CD8-positive, alpha-beta memory T cell (primary cell): ENCODE results near the gene MSI2. TPM values are rescaled to one million over a fixed set of nuclear protein-coding genes. Genes with fewer than 3 reads are reported as not detected.

Experiments used
- CTCF ChIA-PET: fragments of 350-600 bp; sonication (Branson Sonifier 250); formaldehyde crosslinking; loops from one replicate; lab custom pipeline; 2021; ENCODE audit warnings: antibody characterized with exemption; lab: Charles Lee
- POLR2A ChIA-PET: fragments of 350-600 bp; sonication (Branson Sonifier 250); formaldehyde crosslinking; loops from one replicate; lab custom pipeline; 2021; ENCODE audit warnings: antibody characterized with exemption; lab: Charles Lee
- DNase-seq, 5 donors: peaks; one replicate each; pipeline versions ENCODE4 v3.0.0 to v3.0.0-alpha.2; 2020 to 2022; ENCODE audit warnings: mixed read lengths in 1 of 5
- H3K27ac ChIP-seq: one replicate; pipeline ENCODE4 v1.7.0; 2013; ENCODE audit warnings: low read depth, mild to moderate bottlenecking, low read length, moderate library complexity
- H3K27me3 ChIP-seq: 2 replicates; pipeline ENCODE4 v1.7.0; 2013; ENCODE audit warnings: low read length, mild to moderate bottlenecking; ENCODE audit not compliant: insufficient read depth, poor library complexity, severe bottlenecking
- H3K36me3 ChIP-seq: 2 replicates; pipeline ENCODE4 v1.7.0; 2013; ENCODE audit warnings: mild to moderate bottlenecking, low read length, moderate library complexity; ENCODE audit not compliant: insufficient read depth
- H3K4me1 ChIP-seq: 2 replicates; pipeline ENCODE4 v1.7.0; 2013; ENCODE audit warnings: mild to moderate bottlenecking, low read length, moderate library complexity; ENCODE audit not compliant: insufficient read depth
- H3K4me3 ChIP-seq: 2 replicates; pipeline ENCODE4 v1.7.0; 2013; ENCODE audit warnings: mild to moderate bottlenecking, low read length
- H3K9me3 ChIP-seq: 2 replicates; pipeline ENCODE4 v1.7.0; 2013; ENCODE audit warnings: mild to moderate bottlenecking, low read length
- H3K27ac Mint-ChIP-seq, 8 donors: one replicate each; pipeline ENCODE4 v1.8.0; 2020 to 2021; ENCODE audit warnings: mixed read lengths in 8 of 8, mild to moderate bottlenecking in 6 of 8, inconsistent platforms in 3 of 8, moderate library complexity in 3 of 8
- H3K27me3 Mint-ChIP-seq, 2 donors: one replicate each; pipeline ENCODE4 v1.8.0; 2020 to 2021; ENCODE audit warnings: mixed read lengths in 2 of 2, mild to moderate bottlenecking in 1 of 2, moderate library complexity in 1 of 2
- H3K36me3 Mint-ChIP-seq, 3 donors: one replicate each; pipeline ENCODE4 v1.8.0; 2020 to 2021; ENCODE audit warnings: mixed read lengths in 3 of 3, inconsistent platforms in 1 of 3, mild to moderate bottlenecking in 1 of 3
- H3K4me1 Mint-ChIP-seq, 3 donors: one replicate each; pipeline ENCODE4 v1.8.0; 2020 to 2021; ENCODE audit warnings: mixed read lengths in 3 of 3, inconsistent platforms in 1 of 3, mild to moderate bottlenecking in 1 of 3
- H3K4me3 Mint-ChIP-seq, 7 donors: one replicate each; pipeline ENCODE4 v1.8.0; 2020 to 2021; ENCODE audit warnings: mixed read lengths in 7 of 7, mild to moderate bottlenecking in 6 of 7, moderate library complexity in 4 of 7, inconsistent platforms in 2 of 7
- H3K9me3 Mint-ChIP-seq, 5 donors: one replicate each; pipeline ENCODE4 v1.8.0; 2020 to 2022; ENCODE audit warnings: mixed read lengths in 5 of 5, mild to moderate bottlenecking in 3 of 5, moderate library complexity in 2 of 5, inconsistent platforms in 1 of 5
- polyA plus RNA-seq: library from polyadenylated mRNA; unstranded; fragments of 300-500 nt; fragmentation: Illumina TruSeq; gene quantifications from one replicate; pipeline ENCODE4 v1.2.3, GENCODE V29; 2021
- total RNA-seq, 2 experiments: library from RNA; stranded (reverse); gene quantifications; one replicate each; pipeline ENCODE4 v1.2.3, GENCODE V29; 2021

MSI2 gene
- total and polyA plus RNA-seq, 3 experiments from 2014 or later = 2.3 to 58.0 (median 57.1) TPM

DNA sequence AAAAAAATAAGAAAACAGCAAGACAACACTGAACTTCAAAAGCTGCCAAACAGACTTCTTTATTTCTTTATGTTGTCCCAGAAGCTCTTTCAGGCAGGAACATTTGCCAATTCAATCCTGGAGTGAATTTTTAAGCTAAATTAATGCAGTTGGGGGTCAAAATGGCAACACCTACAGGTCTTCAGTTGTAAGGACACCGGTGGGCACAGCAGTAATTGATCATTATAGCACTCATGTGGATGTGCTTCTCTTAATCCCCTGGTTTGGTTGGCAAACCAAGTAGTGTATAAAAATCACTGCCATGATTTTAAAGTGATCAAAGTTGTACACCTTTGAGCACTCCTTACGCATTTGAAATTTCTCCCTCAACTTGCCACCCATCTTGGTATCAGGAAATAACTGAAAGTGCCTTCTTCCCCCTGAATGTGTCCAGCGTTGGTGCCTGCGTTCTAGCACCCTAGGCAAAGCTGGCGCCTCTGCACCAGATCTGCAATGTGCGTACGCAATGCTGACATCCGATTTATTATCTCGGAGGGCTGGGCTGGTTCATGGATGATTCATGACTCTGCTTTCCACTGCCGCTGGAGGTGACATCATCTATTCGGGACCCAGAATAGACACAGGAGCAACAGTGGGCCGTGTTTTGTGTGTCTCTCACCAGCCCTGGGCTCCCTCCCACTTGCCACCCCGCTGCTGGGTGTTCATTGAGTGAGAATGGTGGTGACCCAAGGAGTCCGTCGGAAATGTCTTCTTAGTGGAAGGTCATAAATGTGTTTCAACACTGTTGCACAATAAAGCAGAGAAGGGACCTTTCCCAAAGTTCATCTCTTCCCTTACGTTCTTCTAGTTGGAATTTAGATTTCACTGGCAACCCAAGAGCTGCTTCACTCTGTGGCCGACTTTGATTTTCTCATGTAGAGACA lies 285.4 kb downstream of the MSI2 start:
- peak overlapping the region in 1 of 8 donors; percentile 55 for H3K27ac Mint-ChIP-seq
- H3K4me1 Mint-ChIP-seq = peaks cover 29 to 37% (median 33%) of the 10 kb centered on the region in 3 donors
- peaks cover 0 to 3% (median 0%) of the 10 kb centered on the region in 3 donors for H3K36me3 Mint-ChIP-seq
- H3K4me3 Mint-ChIP-seq = no peak overlapping the region
- H3K4me3 ChIP-seq = no peak overlapping the region
- H3K9me3 ChIP-seq = no peaks in the 10 kb centered on the region
- peaks cover 4% of the 10 kb centered on the region for H3K4me1 ChIP-seq
- H3K27me3 ChIP-seq = no peaks in the 10 kb centered on the region
- no peaks in the 10 kb centered on the region for H3K27me3 Mint-ChIP-seq
- H3K9me3 Mint-ChIP-seq = no peaks in the 10 kb centered on the region
- POLR2A ChIA-PET = no interaction called here
- H3K36me3 ChIP-seq = no peaks in the 10 kb centered on the region
- H3K27ac ChIP-seq = no peak overlapping the region
- no peak for DNase-seq
- CTCF ChIA-PET = no interaction called here

DNA sequence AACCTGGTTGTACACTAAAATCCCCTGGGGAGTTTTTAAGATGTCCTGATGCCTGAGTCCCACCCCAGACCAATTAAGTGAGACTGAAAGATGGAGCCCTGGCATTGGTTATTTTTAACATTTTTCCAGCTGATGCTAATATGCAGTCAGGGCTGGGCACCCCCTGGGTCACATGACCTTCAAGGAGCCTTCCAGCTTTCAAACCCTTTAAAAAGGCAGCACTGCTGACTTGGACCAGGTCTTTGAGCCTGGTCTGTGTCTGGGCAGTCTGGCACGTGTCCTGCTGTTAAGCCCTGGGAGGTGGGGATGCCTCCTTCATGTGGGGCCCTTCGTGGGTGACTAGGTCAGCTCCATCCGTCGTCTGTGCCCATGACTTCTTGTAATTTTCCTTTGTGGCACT lies 286.2 kb downstream of the MSI2 start:
- CTCF ChIA-PET = interaction anchor here (1.8 kb wide), 1 partner anchor 10 kb away, joined by 4 read pairs; no protein-coding TSS in a partner anchor
- no peaks in the 10 kb centered on the region for H3K9me3 Mint-ChIP-seq
- peak overlapping the region in 1 of 8 donors; percentile 22 for H3K27ac Mint-ChIP-seq
- H3K4me1 Mint-ChIP-seq = peaks cover 34 to 37% (median 34%) of the 10 kb centered on the region in 3 donors
- H3K27me3 ChIP-seq = no peaks in the 10 kb centered on the region
- H3K36me3 Mint-ChIP-seq = peaks cover 0 to 3% (median 0%) of the 10 kb centered on the region in 3 donors
- no peaks in the 10 kb centered on the region for H3K4me1 ChIP-seq
- DNase-seq = no peak
- H3K27ac ChIP-seq = no peak overlapping the region
- no peaks in the 10 kb centered on the region for H3K27me3 Mint-ChIP-seq
- H3K4me3 Mint-ChIP-seq = no peak overlapping the region
- H3K36me3 ChIP-seq = no peaks in the 10 kb centered on the region
- H3K9me3 ChIP-seq = no peaks in the 10 kb centered on the region
- H3K4me3 ChIP-seq = no peak overlapping the region
- POLR2A ChIA-PET = no interaction called here

DNA sequence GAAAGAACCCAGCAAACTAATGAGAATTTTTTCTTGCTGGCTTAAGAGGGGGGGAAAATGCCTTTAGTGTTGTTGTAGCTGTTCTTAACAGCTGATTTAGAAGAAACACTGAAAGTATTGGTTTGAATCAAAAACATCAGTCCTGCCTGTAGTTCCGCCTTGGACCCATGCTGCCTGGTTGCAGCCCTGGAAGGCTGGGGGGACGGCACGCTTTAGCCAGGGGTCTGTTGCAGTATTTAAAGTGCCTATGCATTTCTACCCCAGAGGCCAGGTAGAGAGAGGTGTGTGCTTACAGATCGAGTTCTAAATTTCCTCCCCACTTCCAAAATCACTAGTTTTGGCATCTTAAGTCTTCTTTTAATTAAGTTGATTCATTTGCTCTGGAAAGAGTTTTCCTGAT lies 286.9 kb downstream of the MSI2 start:
- peak overlapping the region in 1 of 8 donors; percentile 54 for H3K27ac Mint-ChIP-seq
- Histone ChIP-seq H3K4me3 (no peak overlapping the region), H3K27me3 (no peaks in the 10 kb centered on the region), H3K4me1 (no peaks in the 10 kb centered on the region), H3K27ac (no peak overlapping the region), H3K36me3 (no peaks in the 10 kb centered on the region), H3K9me3 (no peaks in the 10 kb centered on the region)
- ChIA-PET POLR2A (no interaction called here), CTCF (interaction anchor here (1.8 kb wide), 1 partner anchor 11 kb away, joined by 4 read pairs; no protein-coding TSS in a partner anchor)
- H3K4me3 Mint-ChIP-seq = no peak overlapping the region
- peaks cover 0 to 3% (median 0%) of the 10 kb centered on the region in 3 donors for H3K36me3 Mint-ChIP-seq
- no peak for DNase-seq
- no peaks in the 10 kb centered on the region for H3K9me3 Mint-ChIP-seq
- H3K4me1 Mint-ChIP-seq = peaks cover 31 to 36% (median 32%) of the 10 kb centered on the region in 3 donors
- no peaks in the 10 kb centered on the region for H3K27me3 Mint-ChIP-seq

DNA sequence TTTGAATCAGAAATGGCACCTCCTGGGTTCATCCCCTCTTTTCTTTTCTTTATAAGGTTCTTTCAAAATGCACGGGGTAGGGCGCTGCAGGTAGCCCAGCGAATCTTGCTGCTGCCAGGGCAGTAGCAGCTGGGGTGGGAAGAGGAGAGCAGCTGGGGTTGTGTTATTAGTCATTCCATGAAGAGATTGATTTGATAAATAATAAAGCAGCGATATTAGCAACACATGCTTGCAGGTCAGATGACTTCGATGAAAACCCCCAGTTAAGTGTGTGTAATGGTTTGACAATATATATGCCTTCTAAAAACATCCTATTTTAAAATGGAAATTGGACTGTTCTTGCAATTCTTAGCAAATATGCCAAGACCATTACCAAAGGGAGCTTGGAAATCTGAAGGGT lies 288.1 kb downstream of the MSI2 start:
- H3K9me3 ChIP-seq = no peaks in the 10 kb centered on the region
- peaks cover 0 to 3% (median 1%) of the 10 kb centered on the region in 3 donors for H3K36me3 Mint-ChIP-seq
- no peaks in the 10 kb centered on the region for H3K36me3 ChIP-seq
- H3K27ac Mint-ChIP-seq = no peak overlapping the region
- no peaks in the 10 kb centered on the region for H3K27me3 ChIP-seq
- H3K4me3 Mint-ChIP-seq = no peak overlapping the region
- no peak overlapping the region for H3K27ac ChIP-seq
- no peaks in the 10 kb centered on the region for H3K27me3 Mint-ChIP-seq
- POLR2A ChIA-PET = no interaction called here
- DNase-seq = no peak
- no peaks in the 10 kb centered on the region for H3K4me1 ChIP-seq
- no peaks in the 10 kb centered on the region for H3K9me3 Mint-ChIP-seq
- CTCF ChIA-PET = interaction anchor here (1.8 kb wide), 1 partner anchor 12 kb away, joined by 4 read pairs; no protein-coding TSS in a partner anchor
- H3K4me1 Mint-ChIP-seq = peaks cover 32 to 37% (median 32%) of the 10 kb centered on the region in 3 donors
- H3K4me3 ChIP-seq = no peak overlapping the region

DNA sequence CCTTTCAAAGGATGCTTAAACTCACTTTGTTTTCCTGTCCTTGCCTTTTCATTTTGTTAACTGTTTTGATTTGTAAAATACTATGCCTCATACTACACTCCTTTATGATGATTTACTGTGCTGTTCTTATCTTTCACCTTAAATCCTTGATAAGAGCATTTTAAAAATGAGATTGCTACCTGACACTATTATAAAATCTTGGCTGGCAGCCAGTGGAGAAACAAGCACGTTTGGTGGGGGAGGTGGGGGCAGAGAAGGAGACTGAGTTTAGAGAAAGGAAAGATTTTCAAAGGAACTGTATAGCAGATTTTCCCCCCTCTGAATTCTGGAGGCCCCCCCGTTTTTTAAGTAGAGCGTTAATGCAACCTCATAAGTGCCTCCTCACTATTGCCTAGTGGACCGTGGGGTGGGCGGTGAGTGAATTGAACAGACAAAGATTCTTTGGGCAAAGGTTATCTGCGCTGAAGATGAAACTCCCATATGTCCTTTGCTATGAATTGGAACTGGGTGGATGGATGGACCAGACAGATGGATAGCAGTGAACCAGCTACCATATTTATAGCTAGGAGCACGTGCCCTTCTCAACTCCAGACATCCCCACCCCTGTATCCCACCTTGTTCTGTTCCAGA lies 288.6 kb downstream of the MSI2 start:
- Histone ChIP-seq H3K27me3 (no peaks in the 10 kb centered on the region), H3K4me1 (no peaks in the 10 kb centered on the region), H3K9me3 (no peaks in the 10 kb centered on the region), H3K27ac (no peak overlapping the region), H3K36me3 (no peaks in the 10 kb centered on the region), H3K4me3 (no peak overlapping the region)
- H3K4me1 Mint-ChIP-seq = peaks cover 34 to 40% (median 34%) of the 10 kb centered on the region in 3 donors
- ChIA-PET CTCF (no interaction called here), POLR2A (no interaction called here)
- H3K27ac Mint-ChIP-seq = no peak overlapping the region
- H3K9me3 Mint-ChIP-seq = no peaks in the 10 kb centered on the region
- no peaks in the 10 kb centered on the region for H3K27me3 Mint-ChIP-seq
- no peak for DNase-seq
- peaks cover 0 to 3% (median 3%) of the 10 kb centered on the region in 3 donors for H3K36me3 Mint-ChIP-seq
- no peak overlapping the region for H3K4me3 Mint-ChIP-seq

DNA sequence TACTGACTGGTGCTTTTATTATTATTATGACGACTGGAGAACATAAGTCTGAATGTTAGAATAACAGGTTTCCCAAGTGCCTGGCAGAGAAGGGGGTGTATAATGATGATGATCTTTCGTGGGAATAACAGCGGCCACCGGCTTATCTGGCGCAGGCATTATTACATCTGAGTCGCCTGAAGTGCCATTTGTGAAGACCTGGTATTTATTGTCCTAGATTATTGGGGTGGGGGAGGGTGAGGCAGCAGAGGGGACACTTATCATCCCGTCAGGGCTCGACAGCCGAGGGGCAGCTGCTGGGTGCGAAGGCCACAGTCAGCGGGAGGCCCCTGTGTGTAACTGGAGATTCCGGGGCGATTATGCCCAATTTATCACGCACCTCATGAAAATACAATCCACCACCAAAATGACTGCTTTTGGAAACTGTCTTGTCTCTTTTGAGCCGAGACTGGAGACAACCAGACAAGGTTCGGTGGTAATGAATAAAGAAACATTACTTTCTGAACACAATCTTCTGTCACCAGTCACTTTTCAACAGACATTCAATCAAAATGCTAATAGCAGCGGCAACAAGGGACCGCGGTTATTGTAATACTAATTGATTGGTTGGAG lies 289.5 kb downstream of the MSI2 start:
- no peak overlapping the region for H3K4me3 ChIP-seq
- Mint-ChIP-seq H3K9me3 (no peaks in the 10 kb centered on the region), H3K4me1 (peaks cover 32 to 44% (median 36%) of the 10 kb centered on the region in 3 donors), H3K36me3 (peaks cover 0 to 3% (median 3%) of the 10 kb centered on the region in 3 donors), H3K4me3 (no peak overlapping the region), H3K27ac (no peak overlapping the region), H3K27me3 (no peaks in the 10 kb centered on the region)
- H3K27me3 ChIP-seq = no peaks in the 10 kb centered on the region
- POLR2A ChIA-PET = no interaction called here
- CTCF ChIA-PET = no interaction called here
- H3K4me1 ChIP-seq = no peaks in the 10 kb centered on the region
- H3K9me3 ChIP-seq = no peaks in the 10 kb centered on the region
- DNase-seq = no peak
- no peaks in the 10 kb centered on the region for H3K36me3 ChIP-seq
- no peak overlapping the region for H3K27ac ChIP-seq

DNA sequence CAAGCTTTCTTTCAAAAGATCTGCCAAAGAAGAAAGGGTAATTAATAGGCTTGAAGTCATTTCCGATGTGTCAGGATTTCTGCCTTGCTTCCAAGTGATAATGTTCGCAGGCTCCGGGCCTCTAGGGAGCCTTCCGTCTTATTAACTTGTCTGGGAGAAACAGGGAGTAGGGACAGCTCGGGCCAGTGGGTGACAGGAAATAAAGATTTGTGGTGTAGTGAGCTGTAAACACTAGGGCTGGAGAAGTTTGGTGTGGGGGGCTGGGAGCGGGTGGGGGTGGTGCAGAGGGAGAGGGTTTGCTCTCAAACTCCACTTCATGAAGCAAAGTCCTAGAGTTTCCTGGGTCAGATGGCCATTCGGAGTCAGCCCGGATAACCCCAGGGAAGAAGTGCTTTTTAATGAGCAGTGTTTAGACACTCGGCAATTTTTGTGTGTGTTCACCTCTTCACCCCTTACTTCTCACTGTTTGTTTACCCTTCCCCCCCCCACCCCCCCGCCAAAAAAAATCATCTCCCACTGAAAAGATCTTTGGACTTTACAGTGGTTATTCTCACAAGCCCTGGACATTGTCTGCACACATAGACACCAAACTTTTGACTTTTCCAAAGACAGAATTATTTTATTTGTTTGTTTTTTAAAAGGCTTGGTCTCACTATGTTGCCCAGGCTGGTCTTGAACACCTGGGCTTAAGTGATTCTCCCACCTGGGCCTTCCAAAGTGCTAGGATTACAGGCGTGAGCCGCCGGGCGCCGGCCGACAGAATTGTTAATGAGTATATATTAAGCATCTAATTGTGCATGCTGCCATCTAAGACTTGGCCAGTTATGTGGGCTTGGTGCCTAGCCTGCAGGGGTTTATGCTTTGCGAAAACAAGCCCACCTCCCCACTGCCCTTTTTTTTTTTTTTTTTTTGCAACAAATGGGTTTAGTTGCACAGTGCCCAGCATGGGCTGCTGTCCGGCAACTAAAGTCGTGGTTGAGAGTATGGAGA lies 292.4 kb downstream of the MSI2 start:
- peaks cover 27 to 62% (median 35%) of the 10 kb centered on the region in 3 donors for H3K4me1 Mint-ChIP-seq
- Histone ChIP-seq H3K27me3 (no peaks in the 10 kb centered on the region), H3K4me1 (peaks cover 8% of the 10 kb centered on the region), H3K4me3 (no peak overlapping the region), H3K9me3 (no peaks in the 10 kb centered on the region), H3K27ac (no peak overlapping the region), H3K36me3 (no peaks in the 10 kb centered on the region)
- H3K36me3 Mint-ChIP-seq = peaks cover 0 to 3% (median 0%) of the 10 kb centered on the region in 3 donors
- no peaks in the 10 kb centered on the region for H3K27me3 Mint-ChIP-seq
- POLR2A ChIA-PET = no interaction called here
- no peak overlapping the region for H3K4me3 Mint-ChIP-seq
- CTCF ChIA-PET = interaction anchor here (1.1 kb wide), 1 partner anchor 13 kb away, joined by 3 read pairs; no protein-coding TSS in a partner anchor
- DNase-seq = no peak
- H3K27ac Mint-ChIP-seq = peak overlapping the region in 1 of 8 donors; percentile 78
- H3K9me3 Mint-ChIP-seq = no peaks in the 10 kb centered on the region
